Cerebellar nuclear complex (tissue), 1 donor: ENCODE results near the gene HSD17B14.
"Not testable (repeated sequence)": the region's sequence is repeated elsewhere in the genome, so short reads cannot be mapped to it uniquely, and the experiment has no call there.

ENCODE experiments used
- DNase-seq, 2 experiments: peaks; one replicate each; lab custom pipeline; 2025; lab: John Stamatoyannopoulos, UW

HSD17B14 gene

DNA sequence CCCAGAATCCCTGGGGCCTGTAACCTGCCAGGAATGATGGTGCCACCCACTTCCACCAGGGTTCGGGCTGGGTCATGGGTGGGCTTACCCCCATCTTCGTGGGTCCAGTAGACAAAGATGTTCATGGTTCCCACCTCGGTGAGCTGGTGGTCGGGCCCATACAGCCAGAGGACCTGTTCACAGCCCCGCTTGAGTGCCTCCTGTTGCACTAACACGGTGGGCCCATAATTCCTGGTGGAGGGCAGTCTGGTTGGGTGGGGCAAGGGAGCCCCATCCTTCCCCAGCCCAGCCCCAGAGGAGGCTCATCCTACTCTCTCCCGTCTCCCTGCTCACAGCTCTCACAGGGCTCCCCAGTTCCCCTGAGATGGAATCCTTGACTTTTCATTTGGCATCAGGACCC is 39.2 kb downstream of the HSD17B14 start:
- no peak for DNase-seq

DNA sequence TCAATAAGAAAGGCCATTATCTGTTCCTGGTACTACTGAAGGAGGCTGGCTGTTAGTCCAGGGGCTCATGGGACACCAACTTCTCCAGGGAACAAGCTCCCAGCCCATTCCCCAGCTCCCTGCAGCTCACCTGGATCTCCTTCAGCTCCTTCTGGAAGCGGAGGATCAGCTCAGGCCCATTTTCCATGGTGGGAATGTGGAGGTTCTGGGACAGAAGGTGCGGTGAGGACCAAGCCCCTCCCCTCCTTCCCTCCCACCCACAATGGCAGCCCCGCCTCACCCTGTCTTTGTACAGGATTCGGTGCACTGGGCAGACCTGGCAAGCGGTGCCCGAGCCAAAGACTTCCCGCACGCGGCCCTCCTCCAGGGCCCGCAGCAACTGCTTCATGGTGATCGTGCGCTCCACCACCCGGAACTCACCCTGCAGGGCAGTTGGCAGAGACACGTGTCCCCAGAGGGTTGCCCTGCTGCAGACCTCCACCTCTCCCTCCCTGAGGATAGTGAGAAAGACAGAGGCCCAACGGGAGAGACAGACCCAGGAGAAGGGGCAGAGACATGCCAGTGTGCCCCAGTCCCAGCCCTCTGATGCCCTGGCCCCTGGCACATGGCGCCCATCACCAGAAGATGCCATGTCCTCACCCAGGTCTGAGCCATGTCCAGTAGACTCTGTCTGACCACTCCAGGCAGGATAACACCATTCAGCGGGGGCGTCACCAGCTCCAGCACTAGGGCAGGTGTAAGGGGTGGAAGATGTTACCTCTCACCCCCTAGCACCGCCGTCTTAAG is 39.8 kb downstream of the HSD17B14 start:
- no peak for DNase-seq

DNA sequence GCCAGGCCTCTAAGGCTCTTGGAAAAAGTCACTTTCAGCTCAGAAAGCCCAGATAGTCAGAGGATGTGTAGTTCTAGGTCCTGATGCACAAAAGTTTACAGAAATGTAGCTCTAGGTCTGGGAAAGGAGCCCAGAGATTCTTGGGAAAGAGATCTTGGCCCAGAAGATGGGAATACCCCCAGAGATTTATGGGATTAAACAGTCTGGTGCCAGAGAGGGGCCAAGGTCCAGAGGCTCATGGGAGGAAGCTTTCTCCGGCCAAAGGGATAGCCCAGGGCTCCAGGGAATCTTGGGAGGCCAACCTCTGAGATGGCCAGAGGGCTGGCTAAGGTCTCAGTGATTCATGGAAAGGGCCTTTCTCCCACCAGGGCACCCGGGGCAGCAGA is 40.6 kb downstream of the HSD17B14 start:
- no peak for DNase-seq

DNA sequence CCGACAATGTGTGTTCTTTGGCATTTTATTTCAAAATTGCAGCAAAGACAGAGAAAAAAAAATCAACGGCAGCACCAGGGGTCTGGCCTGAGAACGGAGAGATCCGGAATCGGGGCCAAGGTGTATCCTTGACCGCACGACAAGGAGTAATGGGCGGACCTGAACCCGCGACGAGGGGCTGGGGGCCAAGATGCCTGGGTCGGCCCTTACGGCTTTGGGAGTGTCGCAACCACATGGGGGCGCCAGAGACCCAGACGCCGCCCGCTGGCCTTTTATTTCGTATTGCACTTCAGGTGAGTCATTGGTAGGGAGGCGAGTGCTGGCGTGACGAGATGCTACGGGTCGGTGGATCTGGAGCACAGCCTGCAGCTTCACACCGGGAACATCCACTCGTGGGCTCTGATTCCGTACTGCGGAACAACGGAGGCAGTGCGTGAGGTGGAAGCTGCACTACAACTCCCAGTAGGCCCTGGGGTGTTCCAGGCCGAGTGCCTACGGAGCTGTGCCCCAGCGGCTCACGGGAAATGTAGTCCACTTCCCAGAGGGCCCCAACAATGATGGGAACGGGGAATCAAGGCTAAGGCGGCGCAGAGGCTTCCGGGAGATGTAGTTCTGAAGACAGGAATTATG is 41.1 kb downstream of the HSD17B14 start:
- peak; percentile 62 to 100 for DNase-seq

DNA sequence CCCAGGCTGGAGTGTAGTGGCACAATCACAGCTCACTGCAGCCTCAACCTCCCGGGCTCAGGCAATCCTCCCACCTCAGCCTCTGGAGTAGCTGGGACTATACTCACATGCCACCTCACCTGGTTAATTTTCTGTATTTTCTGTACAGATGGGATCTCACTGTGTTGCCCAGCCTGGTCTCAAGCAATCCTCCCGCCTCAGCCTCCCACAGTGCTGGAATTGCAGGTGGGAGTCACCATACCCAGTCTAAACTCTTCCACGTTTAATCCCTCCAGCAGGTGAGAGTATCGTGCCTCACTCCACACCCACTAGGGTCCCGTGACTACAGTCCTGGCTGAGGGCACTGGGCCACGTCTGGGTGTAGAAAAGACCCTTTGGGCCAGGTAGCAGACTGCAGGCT is 42.0 kb downstream of the HSD17B14 start:
- no peak for DNase-seq

DNA sequence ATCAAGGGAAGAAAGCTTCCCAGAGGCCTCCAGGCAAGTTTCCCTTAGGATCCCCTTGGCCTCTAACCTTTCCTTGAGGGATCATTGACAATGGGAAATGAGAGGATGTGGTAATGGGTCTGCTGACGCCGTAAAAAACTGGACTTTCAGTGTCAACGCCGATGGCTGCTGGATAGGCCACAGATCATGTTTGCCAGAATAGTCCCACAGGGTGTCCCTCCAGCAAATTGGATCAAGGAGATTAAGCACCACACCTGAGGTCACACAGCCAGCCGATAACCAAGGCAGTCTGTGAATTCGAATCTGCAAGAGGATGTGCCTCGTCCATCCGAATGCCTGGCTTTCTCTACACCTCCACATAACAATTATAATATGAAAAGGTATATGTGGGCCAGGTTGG is 43.0 kb downstream of the HSD17B14 start:
- no peak for DNase-seq

DNA sequence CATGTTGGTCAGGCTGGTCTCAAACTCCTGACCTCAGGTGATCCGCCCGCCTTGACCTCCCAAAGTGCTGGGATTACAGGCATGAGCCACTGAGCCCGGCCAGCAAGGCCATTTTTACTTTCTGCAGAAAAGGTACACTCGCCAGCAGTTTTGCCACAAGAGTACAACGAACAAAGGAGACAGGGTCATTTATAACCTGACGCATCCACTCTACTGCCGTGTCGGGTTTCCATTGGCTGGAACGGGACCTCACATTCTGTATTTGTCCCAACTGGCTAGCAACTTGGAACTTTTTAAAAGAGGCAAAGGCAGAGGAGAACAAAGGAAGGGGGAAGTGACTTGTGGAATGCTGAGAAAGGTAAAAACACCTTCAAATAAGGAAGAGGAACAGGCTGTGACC is 49.0 kb downstream of the HSD17B14 start:
- not testable (repeated sequence) for DNase-seq

DNA sequence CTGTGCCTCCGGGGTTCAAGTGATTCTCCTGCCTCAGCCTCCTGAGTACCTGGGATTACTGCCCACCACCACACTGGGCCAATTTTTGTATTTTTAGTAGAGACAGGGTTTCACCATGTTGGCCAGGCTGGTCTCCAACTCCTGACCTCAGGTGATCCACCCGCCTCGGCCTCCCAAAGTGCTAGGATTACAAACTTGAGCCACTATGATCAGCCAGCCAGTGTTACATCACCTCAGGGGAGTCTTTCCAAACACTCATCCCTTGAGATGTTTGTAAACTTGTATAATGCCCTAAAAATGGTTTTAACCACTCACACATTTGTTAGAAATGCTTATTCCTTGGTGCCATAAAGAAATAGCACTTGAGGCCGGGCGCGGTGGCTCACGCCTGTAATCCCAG is 49.9 kb downstream of the HSD17B14 start:
- not testable (repeated sequence) for DNase-seq

DNA sequence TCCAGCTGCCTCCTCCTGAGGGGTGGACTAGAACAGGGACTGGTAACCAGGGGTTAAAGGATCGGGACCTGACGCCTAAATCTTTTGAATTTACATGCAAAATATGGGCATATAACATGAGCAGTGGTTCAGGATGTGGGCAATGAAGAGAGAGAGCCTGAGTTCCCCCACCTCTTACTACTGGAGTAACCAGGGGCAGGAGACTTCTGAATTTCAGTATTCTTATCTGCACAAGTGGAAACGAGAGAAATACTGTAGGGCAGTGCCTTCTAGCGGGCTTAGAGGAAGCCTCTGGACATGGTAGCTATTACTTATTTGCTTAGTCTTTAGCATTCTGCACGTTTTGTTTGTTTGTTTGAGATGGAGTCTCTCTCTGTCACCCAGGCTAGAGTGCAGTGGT is 51.8 kb downstream of the HSD17B14 start:
- DNase-seq: no peak

DNA sequence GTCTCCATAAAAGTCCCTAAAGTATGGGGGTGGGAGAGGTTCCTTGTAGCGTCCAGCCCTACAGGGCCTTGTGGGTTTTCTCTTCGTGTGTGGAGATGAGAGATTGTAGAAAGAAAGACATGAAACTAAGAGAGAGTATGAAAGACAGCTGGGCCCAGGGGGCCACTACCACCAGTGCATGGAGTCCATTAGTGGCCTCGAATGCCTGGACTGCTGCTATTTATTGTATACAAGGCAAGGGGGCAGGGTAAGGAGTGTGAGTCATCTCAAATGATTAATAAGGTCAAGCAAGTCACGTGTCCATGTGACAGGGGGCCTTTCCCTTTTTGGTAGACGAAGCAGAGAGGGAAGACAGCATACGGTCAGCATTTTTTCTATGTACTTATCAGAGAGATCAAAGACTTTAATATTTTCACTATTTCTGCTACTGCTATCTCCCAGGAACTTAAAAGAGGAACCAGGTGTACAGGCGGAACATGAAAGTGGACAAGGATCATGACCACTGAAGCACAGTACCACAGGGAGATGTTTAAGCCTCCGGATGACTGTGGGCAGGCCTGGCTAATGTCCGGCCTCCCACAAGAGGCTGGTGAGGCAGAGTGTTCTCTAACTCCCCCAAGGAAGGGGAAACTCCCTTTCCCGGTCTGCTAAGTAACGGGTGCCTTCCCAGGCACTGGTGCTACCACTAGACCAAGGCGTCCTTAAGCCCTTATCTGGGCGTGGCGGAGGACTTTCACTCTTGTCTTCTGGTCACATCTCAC is 55.5 kb downstream of the HSD17B14 start:
- no peak for DNase-seq

DNA sequence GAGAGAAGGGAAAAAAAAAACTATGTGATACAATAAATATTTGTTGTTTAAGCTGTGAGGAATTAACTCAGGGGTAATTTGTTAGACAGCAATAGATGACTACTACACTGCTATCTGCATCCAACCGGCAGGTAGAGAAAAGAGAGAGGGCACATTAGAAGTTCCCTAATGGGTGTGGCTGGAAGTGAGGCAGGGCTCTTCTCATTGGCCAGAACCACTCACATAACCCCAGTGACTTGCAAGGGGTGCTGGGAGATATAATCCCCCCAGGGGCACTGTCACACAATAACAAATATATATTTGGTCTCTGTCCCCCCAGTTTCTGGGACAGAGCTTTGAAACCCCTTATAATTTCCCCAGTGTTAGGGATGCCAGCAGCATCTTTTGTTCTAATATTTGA is 56.7 kb downstream of the HSD17B14 start:
- no peak for DNase-seq

DNA sequence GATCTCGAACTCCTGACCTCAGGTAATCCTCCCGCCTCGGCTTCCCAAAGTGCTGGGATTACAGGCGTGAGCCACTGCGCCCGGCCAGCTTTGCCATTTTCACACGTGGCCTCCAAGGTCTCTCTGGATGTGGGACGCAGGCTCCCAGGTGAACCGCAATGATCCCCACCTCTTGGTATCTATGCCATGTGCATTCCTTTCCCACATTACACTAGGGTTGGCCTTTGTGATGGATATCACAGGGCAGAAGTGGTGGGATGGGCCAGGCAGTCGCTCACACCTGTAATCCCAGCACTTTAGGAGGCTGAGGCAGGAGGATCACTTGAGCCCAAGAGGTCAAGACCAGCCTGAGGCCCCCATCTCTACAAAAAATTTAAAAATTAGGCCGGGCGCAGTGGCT is 58.6 kb downstream of the HSD17B14 start:
- no peak for DNase-seq

DNA sequence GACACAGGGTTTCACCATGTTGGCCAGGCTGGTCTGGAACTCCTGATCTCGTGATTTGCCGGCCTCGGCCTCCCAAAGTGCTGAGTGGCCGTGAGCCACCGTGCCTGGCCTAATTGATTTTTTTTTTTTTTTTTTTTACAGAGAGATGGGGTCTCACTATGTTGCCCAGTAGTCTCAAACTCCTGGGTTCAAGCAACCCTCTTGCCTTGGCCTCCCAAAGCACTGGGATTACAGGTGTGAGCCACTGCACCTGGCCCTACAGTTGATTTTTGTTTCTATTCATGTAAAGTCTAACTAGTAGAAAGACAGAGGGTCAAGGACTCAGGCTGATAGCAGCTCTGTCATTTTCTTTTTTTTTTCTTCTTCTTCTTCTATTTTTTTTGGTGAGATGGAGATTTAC is 59.2 kb downstream of the HSD17B14 start:
- DNase-seq: no peak

DNA sequence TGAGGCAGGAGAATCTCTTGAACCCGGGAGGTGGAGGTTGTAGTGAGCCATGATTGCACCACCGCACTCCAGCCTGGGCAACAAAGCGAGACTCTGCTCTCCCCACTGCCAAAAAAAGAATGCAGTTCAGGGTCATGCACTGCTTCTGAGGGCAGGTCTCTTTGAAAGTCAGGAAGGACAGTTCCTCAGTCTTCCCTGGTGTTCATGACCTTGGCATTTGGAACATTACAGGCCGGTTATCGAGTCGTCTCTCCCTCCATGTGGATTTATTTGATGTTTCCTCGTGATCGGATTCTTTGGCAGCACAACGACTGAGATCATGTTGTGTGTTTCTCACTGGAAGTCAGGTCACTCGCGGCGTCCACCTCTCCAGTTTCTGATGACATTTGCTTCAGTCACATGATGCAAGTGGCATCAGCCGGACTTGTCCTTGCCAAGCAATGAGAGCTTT is 63.8 kb downstream of the HSD17B14 start:
- no peak for DNase-seq

DNA sequence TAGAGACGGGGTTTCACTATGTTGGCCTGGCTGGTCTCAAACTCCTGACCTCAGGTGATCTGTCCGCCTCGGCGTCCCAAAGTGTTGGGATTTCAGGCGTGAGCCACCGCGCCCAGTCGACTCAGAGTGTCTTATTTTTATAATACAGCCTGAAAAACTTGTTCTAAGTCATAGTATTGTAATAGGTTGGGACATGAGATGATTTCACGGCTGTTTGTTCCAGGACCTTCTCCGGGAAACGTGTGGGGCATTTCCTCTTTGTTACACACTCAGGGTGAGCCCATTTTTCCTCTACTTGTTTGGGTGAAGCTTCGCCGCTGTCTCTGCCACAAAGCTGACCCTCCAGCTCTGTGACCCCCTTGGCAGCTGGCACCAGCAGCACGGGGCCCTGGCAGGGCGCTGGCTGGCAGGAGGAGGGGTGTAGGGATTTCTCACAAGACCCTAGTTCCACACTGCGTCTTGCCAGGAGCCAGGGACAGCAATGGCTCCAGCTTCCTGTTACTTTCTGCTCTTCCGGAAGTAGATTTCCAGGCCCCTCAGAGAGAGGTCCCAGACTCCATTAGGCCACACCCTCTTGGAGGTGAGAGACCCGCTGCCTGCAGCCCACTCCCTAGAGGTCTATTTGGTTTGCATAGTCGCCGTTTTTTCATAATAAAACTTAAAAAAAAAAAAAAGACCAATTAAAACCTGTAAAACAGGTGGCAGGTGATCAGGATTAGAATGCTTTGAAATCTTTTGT is 65.4 kb downstream of the HSD17B14 start:
- DNase-seq: no peak

DNA sequence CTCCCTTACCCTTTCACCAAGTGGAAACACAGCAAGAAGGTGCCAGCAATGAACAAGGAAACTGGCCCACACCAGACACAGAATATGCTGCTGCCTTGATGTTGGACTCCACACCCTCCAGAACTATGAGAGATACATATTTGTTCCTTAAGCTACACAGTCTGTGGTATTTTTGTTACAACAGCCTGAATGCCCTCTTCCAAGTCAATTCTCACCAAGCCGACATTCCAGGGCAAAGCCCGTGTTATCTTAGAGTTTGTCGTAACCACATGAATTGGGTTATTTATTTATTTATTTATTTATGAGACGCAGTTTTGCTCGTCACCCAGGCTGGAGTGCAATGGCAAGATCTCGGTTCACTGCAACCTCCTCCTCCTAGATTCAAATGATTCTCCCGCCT is 66.0 kb downstream of the HSD17B14 start:
- no peak for DNase-seq

DNA sequence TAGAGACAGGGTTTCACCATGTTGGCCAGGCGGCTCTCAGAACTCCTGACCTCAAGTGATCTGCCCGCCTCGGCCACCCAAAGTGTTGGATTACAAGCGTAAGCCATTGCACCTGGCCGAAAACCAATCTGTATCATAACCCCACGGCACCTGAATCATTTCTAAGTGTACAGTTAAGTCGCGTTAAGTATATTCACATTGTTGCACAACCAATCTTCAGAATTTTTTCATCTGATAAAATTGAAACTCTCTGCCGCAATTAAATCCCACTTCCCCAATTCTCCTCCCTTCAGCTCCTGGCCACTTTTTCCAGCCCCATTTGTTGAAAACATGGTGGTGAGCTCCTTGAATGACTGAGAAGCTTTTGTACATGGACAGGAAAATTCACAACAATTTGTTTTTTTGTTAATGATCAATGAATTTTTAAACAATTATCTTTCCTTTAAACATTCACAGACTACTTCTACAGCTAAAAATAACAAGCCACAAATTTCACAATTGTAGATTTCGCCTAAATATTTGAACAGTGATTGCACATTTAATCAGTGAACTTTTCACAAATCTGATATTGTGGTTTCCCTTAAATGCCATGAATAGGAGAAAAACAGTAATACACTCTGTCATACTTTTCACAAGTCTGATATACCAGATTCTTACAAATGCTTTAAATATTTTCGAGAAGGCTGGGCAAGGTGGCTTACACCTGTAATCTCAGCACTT is 67.1 kb downstream of the HSD17B14 start:
- DNase-seq: no peak

DNA sequence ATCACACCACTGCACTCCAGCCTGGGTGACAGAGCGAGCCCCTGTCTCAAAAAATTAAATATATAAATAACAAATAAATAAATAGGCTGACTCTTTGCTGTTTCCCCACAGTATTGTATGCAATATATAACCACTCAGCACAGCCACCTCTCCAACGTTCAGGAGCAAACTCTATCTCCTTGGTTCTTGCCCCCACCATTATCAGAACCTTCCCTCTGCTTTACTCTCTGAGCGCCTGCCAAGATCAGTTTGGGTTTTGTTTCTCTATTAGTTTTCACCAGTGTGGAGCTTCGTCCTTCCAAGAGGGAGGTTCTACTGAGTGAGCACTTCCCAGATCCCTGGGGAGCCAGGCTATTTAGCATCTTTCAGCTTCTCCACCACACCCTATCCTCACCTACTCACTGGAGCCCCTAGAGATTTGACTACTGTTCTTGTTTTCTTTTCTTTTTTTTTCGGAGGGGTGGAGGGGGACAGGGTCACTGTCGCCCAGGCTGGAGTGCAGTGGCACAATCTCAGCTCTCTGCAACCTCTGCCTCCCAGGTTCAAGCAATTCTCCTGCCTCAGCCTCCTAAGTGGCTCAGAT is 68.0 kb downstream of the HSD17B14 start:
- not testable (repeated sequence) for DNase-seq

DNA sequence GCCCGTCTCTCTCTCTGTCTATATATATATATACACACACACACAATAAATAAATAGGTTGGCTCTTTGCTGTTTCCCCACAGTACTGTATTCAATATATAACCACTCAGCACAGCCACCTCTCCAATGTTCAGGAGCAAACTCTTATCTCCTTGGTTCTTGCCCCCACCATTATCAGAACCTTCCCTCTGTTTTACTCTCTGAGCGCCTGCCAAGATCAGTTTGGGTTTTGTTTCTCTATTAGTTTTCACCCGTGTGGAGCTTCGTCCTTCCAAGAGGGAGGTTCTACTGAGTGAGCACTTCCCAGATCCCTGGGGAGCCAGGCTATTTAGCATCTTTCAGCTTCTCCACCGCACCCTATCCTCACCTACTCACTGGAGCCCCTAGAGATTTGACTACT is 70.5 kb downstream of the HSD17B14 start:
- not testable (repeated sequence) for DNase-seq
